ENCODE measurements around the gene SLC35A4.

SLC35A4 gene

GRCh38 chr5:140564196-140565023 is at the start of gene SLC35A4, which contains the start of gene APBB3:
SLC35A4 (plus strand) TSS chr5:140564828; CDS start chr5:140567170, 2,342 bp downstream.
APBB3 (minus strand) TSS chr5:140564598; CDS start chr5:140564245, 353 bp downstream.
- DNase-seq = peak; percentile 89 to 95 (median 94)

- DNase-seq = no peak
These were observed 40.6 kb upstream of the SLC35A4 start for GRCh38 chr5:140524003-140524402.

GRCh38 chr5:140540227-140540626 is 24.4 kb upstream of the SLC35A4 start:
- no peak for DNase-seq

- no peak for DNase-seq
These were observed 21.7 kb upstream of the SLC35A4 start for GRCh38 chr5:140542972-140543371.

GRCh38 chr5:140544986-140545385 is 19.6 kb upstream of the SLC35A4 start:
- no peak for DNase-seq

GRCh38 chr5:140545606-140546005 is 19.0 kb upstream of the SLC35A4 start:
- DNase-seq = no peak

GRCh38 chr5:140546851-140547507 is 17.6 kb upstream of the SLC35A4 start:
- no peak for DNase-seq

GRCh38 chr5:140547508-140548299 is 16.9 kb upstream of the SLC35A4 start, which contains the start of gene EIF4EBP3:
EIF4EBP3 (plus strand) TSS chr5:140547662; CDS start chr5:140547738, 76 bp downstream.
- peak; percentile 42 to 80 (median 70) for DNase-seq

- DNase-seq = no peak
These were observed 16.3 kb upstream of the SLC35A4 start for GRCh38 chr5:140548300-140548688.

- no peak for DNase-seq
These were observed 15.8 kb upstream of the SLC35A4 start for GRCh38 chr5:140548791-140549190.

GRCh38 chr5:140549237-140550144 is 15.1 kb upstream of the SLC35A4 start:
- no peak for DNase-seq

- no peak for DNase-seq
These were observed 14.2 kb upstream of the SLC35A4 start for GRCh38 chr5:140550147-140551079.

- DNase-seq = no peak
These were observed 12.8 kb upstream of the SLC35A4 start for GRCh38 chr5:140551872-140552271.

GRCh38 chr5:140553657-140554056 is 11.0 kb upstream of the SLC35A4 start:
- no peak for DNase-seq

GRCh38 chr5:140554454-140554853 is 10.2 kb upstream of the SLC35A4 start:
- no peak for DNase-seq

- DNase-seq = no peak
These were observed 8.8 kb upstream of the SLC35A4 start for GRCh38 chr5:140555747-140556312.

- DNase-seq = no peak
These were observed 8.2 kb upstream of the SLC35A4 start for GRCh38 chr5:140556438-140556837.

GRCh38 chr5:140557136-140557805 is 7.4 kb upstream of the SLC35A4 start, which contains the start of gene SRA1:
SRA1 (minus strand) TSS chr5:140557473; CDS start chr5:140557452, 21 bp downstream.
- peak; percentile 42 to 70 (median 56) for DNase-seq

- no peak for DNase-seq
These were observed 6.7 kb upstream of the SLC35A4 start for GRCh38 chr5:140557965-140558364.

GRCh38 chr5:140558542-140558941 is 6.1 kb upstream of the SLC35A4 start:
- no peak for DNase-seq

Data from activated naive CD4-positive, alpha-beta T cell (primary cell).